Activated CD8-positive, alpha-beta memory T cell treated with anti-CD3 and anti-CD28 coated beads, Interleukin-2, amount 50 U/mL, for 1 hour (primary cell): ENCODE data around the gene PLEK.
A peak's percentile ranks its signal among the peaks of the same experiment; 100 is the strongest.
"Not testable (repeated sequence)": the region's sequence is repeated elsewhere in the genome, so short reads cannot be mapped to it uniquely, and the experiment has no call there.

Experiments used
- DNase-seq: peaks from one replicate; pipeline ENCODE4 v3.0.0-alpha.2; 2020; ENCODE audit errors: extremely low read depth

The PLEK gene

DNA sequence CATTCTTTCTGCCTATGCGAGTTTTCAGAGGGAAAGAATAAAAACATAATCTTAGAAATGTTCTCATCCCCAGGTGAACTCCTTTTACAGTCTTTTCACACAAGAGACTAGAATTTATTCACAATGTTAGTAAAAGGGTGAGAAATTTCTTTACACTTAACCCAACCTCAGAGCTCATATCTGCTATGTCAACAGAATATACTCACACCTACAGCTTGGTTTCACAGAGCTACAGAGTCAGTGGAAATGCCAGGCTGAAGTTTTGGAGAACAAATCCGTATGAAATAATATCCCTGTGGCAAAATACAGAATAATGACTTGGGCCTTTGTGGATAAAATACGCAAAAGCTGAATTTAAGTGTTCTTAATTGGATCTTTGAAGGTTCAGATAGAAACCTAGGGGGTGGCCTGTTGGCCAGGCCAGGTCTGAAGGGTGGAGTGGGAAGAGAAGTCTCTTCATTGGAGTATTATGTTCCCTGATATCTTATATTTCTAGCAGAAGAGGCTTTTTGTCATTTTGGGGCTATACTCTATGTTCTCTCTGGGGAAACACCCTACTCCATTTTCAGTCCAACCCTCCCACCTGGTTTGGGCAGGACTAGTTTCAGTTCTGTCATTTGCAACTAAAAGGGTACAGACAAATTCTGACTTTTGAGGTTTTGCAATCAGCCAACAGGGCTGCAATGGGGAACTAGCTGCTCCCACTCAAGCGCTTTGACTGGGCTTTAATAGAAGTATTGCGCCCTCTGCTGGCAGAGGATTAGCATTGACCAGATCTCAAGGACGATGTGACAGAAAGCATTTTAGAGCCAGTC is 76.3 kb downstream of the PLEK start:
- DNase-seq: peak; percentile 74

DNA sequence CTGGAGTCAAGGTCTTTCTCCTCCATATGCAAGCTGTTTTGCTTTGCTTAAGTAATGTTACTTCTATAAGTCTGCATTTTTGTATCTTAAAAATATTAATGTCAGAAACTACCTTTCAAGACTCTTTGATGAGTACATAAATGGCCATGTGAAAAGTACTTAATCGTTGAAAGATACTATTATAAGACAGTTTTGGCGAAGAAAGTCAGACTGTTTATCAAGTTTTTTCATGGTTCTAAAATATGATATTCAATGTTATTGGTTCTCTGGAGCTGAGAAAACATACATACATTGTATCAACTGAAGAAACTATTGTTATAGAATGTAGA is 76.9 kb downstream of the PLEK start:
- DNase-seq: no peak

DNA sequence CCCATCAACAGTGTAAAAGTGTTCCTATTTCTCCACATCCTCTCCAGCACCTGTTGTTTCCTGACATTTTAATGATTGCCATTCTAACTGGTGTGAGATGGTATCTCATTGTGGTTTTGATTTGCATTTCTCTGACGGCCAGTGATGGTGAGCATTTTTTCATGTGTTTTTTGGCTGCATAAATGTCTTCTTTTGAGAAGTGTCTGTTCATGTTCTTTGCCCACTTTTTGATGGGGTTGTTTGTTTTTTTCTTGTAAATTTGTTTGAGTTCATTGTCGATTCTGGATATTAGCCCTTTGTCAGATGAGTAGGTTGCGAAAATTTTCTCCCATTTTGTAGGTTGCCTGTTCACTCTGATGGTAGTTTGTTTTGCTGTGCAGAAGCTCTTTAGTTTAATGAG is 81.3 kb downstream of the PLEK start:
- DNase-seq: not testable (repeated sequence)
